ENCODE data around the gene TLR6.

The TLR6 gene, protein sequence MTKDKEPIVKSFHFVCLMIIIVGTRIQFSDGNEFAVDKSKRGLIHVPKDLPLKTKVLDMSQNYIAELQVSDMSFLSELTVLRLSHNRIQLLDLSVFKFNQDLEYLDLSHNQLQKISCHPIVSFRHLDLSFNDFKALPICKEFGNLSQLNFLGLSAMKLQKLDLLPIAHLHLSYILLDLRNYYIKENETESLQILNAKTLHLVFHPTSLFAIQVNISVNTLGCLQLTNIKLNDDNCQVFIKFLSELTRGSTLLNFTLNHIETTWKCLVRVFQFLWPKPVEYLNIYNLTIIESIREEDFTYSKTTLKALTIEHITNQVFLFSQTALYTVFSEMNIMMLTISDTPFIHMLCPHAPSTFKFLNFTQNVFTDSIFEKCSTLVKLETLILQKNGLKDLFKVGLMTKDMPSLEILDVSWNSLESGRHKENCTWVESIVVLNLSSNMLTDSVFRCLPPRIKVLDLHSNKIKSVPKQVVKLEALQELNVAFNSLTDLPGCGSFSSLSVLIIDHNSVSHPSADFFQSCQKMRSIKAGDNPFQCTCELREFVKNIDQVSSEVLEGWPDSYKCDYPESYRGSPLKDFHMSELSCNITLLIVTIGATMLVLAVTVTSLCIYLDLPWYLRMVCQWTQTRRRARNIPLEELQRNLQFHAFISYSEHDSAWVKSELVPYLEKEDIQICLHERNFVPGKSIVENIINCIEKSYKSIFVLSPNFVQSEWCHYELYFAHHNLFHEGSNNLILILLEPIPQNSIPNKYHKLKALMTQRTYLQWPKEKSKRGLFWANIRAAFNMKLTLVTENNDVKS

DNA sequence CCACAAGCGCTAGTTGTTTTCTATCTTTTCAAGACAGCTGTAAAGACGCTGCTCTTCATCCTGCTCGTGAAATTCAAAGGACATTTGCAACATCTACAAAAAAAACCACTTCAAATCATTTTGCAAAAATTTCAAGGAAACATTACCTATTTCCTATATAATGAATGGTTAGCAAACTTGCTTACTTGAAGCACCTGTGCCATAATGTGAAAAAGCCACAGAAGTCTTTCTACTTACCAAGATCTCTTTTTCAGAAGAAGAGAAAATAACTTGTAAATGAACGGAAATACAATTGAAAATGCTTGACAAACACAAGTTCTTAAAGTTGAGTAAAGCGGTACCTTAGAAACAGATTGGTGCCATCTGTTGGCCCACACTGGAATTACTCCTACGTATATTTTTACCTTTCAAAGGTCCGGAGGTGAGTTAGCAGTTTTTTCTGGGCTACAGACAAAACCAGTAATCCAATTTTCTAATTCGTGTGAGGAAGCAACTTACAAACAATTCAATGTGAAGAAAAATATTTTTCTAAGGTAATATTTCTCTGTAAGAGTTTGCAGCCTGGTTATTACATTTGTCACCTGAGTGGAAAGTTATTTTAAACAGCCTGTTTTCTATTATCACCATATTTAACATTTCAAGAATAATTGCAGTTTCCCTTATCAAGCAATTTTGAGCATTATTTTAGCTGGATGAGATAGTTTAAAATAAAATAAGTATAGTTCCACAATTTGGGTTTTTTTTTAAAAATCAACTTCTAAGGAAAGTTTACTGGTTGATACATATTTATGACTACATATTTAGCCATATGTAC, at the start of gene TLR6:
Gene TLR6 (minus strand): TSS at position 294 of the 814 bp plus-strand sequence. CDS start 27,344 bp downstream, outside the sequence.
- DNase-seq: peak; percentile 56 to 59

DNA sequence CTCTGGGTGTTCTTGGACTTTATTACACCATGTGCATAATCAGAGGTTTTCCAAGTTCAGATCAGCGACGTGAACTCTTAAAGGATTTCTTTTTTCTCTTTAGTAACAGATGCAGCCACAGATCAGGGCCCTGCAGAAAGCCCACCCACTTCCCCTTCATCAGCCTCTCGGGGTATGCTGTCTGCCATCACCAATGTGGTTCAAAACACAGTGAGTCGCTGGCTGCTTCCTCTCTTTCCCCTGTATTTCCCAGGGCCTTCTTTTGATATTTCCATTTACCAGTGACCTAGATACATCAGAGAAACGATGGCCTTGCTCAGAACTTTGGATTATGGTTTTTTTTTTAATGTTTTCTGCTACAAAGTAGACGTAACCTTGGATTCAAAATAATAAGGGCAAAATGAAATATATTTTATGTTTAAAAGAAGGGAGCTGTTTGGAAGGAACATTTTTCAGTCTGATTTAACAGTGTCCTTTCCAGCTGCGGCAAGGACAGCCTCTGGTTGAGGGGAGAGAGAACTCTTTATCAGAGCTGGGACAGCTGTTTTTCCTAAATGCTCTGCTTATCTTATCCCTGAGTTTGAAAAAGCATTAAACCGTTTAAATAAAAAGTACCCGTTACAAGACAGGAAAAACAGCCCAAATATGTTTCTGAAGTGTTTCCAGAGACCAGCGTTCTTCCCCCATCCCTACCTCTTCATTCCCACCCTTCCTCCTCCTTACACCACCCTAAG, 49.2 kb upstream of the TLR6 start:
- no peak for DNase-seq

DNA sequence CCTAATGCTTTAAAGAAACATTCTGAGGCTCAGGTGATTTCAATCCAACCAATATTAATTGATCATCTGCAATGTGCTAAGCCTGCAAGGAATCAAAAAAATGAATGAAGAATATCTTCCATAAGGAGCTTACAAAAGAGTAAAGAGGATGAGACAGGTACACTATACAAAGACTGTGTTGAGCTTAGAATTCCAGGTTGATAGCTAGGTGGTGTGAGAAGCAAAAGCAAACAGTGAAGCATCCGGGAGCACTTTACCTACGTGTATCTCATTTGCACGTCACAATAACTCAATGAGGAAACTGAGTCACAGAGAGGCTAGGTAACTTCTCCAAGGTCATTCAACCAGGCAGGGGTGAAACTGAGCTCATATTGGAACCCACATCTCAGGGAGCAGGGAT, 48.1 kb upstream of the TLR6 start:
- DNase-seq: no peak

DNA sequence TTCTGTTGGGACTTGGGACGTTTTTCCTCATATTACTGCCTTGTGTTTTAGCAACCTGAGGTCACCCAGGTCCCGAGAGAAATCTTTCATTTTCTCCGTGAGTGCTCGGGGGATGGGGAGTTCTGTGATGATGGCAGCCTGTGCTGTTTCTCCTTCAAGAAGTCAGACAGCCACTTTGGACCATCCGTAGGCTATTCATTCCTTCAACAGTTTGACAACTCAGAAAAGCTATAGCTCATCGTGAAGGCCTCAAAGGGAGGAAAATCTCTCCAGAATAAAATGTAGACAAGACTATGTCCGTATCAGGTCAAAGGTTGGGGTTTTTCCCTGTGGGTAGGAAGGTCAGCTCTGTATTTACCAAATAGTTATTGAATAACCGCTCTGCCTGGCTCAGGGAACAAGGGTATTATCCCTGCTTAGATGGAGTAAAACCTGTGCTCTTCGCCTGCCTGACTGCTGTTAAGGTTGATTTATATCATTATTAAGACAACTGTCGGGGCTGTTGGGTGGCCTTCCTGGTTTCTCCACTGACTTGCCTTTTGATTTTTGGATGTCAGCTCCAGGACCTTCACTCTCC, 47.6 kb upstream of the TLR6 start:
- no peak for DNase-seq

DNA sequence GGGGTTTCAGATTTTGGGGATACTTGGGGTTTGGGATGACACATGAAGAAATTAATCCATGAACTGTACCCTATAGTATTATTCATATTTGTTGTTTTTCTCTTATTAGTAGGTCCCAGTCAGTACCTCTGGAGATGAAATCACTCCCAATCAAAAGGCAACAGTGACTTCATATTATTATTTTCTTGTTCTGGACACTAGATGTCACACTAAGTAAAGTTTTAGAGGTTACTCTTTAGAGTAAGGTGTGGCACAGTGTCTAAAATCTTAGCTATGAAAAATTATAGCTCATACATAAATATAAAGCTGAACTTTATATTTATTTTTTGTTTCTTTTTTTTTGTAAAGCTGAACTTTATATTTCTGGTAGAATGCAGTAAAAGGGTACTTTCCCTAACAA, 46.1 kb upstream of the TLR6 start:
- no peak for DNase-seq

DNA sequence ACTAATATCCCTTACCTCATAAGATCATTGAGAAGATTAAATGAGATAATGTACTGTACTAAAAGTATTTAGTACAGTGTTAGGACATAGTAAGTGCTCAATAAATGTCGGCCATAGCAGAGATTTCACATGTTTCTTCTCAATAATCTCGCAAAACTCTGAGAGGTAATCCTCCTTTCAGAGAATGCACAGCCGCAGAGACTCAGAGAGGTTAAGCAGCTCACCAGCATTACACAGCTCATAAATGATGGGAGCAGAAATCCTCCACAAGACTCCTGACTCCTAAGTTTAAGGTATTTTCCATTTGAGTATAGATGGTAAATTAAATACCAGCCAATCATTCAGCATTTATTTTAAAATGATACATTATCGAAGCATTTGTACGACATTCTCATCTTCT, 45.6 kb upstream of the TLR6 start:
- no peak for DNase-seq

DNA sequence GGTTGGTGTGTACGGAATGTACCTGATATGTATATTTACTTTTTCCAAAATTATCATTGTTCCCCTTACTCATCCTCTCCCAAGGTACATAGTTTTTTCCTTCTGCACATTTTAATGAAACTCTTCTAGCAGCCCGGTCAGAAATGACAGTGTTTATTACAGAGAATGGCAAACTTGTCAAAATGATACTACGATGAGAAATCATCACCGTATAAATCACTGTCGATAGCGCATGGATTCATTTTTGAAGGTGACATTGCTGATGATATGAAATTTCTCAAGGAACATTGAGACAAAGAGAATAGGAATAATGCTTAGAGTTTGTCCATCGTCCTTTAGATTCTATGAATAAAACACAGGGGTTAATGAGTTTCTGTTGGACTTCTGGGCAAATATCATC, 41.6 kb upstream of the TLR6 start:
- DNase-seq: no peak

DNA sequence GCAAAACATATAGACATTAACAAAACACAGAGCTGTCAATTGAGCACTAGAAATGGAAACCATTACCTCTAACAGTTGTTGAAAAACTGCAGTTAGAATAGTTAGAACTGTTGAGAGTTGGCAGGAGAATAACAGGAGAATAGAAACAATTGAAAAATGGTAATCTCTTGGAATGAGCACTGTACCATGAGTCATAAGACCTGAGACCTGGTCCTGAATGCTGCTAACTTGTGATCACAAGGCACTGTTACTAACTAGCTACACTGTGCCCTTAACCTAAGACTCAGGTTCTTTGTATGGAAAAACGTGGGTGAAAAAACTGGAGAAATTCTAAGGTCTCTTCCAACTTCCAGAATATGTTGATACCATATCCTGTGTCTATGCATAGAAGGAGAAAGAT, 40.3 kb upstream of the TLR6 start:
- DNase-seq: no peak

DNA sequence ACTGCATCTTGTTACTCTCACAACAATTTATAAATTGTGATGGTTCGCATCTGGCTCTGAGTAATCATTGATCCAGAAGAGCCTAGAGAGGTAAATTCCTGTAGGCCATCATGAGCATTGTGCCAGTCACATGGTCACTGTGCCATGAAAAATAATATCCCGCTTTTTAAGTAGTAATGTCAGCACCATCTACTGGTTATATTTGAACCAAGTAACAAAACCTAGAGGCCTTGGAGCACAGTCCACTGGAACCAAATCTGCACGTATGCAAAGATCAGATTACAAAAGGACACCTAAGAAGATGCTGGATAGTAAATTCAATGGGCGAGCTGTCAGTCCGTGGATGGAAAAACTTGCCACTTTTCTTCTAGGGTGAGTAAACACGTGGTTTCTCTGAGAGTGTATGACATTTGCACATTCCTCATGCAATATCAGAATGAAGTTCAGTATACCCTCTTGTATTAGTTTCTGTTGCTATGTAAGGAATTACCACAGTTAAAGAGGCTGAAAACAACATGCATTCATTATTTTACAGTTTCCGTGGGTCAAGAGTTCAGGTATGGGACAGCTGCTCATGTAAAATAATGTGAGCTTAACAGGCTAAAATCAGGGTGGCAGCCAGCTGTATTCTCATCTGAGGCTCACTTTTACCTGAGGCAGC, 37.8 kb upstream of the TLR6 start:
- DNase-seq: no peak

DNA sequence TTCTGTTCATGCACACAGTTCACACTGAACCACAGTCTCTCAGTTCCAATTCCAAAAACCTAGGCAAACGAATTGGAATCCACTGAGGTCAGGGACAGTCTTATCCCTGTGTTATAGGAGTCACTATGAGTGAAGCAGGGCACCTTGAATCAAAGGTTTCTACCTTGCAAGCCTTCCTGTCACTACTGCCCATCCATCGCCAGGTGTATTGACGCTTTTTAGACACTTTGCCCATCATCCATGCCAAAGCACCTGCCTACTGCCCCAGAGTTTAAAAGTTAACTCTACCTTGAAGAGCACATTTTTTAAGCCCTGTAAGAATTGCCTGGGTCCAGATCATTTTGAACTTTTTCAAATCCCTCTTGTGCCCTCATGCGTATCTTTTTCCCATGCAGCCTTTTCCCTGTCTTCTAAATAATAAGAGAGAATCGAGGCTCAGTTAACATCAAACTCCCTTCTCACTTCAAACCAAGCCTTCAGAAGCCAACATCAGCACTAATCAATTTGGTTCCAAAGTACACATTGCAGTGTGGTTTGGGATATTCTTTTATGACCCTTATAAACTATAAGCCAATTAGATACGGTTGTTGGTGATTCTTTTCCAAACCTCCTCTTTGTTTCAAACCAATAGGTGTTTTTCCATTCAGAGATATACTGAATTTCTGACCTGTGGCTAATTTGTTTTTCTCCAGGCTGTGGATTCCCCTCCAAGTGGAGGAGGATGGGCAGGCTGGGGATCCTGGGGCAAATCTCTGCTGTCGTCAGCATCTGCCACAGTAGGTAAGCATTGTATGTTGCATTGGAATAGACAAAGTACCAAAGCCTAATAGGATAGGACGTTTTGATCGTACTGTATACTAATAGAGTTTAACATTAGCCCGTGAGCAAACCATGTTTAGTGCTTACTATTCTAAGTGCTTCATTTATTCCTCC, 34.7 kb upstream of the TLR6 start:
- no peak for DNase-seq

DNA sequence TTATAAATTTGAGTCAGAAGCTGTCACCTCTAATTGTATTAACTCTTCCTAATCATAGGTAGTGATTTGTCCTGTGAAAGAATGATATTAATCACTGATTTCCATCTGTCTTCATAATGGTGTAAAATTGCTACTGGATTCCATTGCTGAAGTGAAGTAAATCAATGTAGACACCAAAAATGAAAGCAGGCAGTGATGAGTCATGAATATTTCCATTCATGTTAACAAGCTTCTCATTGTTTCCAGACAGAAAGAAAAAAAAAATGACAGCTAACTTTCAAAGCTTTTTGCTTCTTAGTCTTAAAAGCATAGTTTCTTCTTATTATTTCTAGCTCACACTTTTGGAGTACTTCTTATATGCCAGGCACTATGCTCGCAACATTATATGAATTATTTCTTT, 32.5 kb upstream of the TLR6 start:
- no peak for DNase-seq

DNA sequence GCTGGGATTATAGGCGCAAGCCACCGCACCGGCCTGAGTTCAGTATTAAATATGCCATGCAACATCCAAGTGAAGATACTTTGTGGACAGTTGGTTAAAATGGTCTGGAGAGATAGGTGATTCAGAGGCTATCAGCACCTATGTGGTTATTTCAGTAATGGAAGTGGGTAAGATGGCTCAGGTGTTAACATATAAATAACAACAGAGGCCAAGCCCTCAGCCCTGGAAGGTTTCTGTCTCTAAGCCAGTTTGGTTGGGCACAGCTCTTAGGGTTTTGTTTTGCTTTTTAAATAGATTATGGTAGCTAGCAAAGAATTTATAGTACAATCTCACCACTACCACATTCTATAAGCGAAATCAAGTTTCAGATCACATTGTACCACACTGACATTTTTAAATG, 27.6 kb upstream of the TLR6 start:
- DNase-seq: no peak

DNA sequence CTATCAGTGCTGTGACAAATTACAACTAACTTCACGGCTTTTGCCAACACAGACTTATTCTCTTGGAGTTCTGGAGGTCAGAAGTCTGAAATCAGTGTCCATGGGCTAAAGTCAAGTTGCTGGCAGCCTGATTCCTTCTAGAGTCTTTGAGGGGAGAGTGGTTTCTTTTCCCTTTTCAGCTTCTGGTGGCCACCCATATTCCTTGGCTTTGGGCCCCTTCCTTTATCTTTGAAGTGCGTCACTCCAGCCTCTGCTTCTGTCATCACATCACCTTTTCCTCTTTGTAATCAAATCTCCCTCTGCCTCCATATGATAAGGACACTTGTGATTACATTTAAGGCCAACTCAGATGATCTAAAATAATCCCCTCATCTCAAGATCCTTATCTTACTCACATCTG, 20.0 kb upstream of the TLR6 start:
- no peak for DNase-seq

DNA sequence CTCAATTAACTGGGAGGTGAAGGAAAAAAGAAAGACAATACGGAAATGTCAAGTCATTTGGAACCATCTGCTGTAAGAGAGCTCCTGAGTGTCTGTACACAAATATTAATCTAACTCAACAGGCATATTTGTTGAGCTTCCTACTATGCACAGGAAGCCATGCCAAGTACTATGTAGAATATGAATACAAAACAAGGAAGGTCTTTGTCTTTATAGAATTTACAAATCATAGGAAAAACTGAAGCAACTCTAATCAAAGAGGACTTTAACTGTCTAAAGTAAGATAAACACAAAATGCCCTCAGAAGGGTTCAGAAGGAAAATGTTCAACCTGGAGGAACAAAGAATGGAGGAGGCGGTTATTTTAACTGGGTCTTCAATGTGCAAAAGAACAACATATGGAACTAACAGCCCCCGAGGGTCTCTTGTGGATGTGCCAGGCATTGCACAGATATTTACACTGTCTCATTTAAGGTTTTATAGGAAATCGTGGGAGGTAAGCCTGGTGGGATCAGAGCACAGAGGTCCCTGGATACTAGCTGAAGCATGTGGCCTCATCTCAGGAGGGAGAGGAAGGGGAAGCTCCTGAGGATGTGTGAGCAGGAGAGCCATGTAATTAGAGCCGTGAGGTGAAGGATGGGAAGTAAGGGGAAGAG, 16.8 kb upstream of the TLR6 start:
- no peak for DNase-seq

DNA sequence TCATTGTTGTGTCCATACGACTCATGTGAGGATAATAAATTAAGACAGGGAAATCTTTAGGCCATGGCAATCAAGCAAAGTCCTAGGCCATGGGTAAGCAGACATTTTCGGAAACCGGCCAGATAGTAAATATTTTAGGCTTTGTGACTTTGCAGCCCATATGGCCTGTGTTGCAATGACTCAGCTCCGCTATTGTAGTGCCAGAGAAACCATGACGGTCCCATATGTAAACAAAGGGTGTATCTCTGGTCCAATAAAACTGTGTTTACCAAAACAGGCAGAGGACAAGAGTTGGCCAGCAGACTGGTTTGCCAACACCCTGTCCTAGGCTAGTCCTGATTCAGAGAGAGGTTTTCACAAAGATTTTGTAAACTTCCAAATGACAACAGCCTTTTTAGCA, 16.0 kb upstream of the TLR6 start:
- DNase-seq: no peak

DNA sequence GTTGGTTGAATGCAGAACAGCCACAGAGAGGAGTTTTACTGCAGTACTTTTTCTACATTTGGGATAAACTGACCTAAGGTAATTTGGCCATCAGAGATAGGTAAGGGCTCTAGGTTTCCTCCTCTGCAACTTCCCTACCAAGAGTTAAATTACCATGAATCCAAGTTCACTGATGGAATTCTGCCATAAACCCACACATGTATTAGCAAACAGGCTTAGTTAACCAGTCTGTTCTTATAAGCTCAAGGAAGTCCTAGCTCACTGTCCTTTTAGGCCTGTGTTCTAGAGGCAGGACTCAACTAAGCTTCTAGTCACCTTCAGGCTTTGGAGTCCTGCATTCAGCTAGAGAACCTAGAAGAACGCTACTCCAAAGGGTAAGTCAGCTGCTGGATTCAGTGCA, 15.0 kb upstream of the TLR6 start:
- DNase-seq: no peak

DNA sequence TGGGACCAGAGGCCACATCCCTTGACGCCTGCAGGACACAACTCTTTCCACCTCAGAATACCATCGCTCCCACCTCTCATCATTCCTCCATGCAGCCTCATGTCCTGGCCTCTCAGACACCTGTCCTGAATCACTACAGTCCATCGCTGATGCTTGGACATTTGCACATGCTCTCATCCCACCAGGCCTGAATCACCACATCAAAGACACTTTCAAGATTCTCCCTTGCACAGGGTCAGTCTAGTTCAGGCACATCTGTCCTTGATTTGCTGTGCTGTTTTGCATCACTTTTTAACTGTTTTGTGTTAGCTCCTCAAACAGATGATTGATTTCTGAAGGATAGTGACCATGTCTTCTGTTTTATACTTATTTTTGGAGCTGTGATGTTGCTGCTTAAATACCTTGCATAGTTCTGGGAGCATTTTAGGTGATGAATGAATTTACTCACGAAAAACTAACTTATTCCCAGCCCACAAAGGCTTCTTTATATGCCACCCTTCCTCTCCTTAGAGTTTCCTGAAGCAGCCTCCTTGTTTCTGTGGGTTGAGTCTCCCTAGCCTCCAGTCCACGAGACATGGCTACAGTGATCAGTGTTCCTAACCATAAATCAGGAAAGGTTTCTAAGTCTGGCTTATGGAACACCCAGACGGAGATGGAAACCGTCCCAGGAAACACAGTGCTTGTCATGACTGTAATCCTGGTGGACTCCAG, 13.6 kb upstream of the TLR6 start:
- no peak for DNase-seq

DNA sequence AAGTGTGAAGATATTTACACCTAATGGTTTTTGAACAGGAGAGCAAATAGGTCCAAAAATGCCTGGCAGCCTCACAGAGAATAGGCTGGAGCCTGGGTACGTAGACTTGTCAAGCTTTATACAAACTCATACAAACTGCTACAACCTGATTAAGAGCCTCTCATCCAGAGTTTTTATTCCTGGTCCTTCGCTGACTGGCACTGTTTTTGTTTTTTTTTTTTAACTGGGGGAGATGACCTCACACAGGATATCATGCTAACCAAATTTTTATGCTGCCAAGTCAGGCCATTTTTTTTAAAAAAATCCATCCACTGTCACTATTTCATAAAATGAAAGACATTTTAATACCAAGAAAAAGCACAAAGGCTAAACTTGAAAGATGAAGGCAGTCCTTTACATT, 12.9 kb upstream of the TLR6 start:
- DNase-seq: no peak
